Lower leg skin (tissue), 3 donors: Measurements from ENCODE around the gene FSTL1.

ENCODE experiments used
- POLR2A ChIP-seq, 2 donors: fragments of 450-650 bp; IDR thresholded peaks; one replicate each; pipeline ENCODE4 v1.6.1; 2016 to 2017; ENCODE audit warnings: antibody characterized with exemption in 2 of 2, mild to moderate bottlenecking in 1 of 2, moderate library complexity in 1 of 2
- TF ChIP-seq, protein P1 (sequence below), 3 donors: fragments of 450-650 bp; IDR thresholded peaks; one replicate each; pipeline ENCODE4 v1.5.1; 2016; ENCODE audit warnings: antibody characterized with exemption in 3 of 3, mild to moderate bottlenecking in 3 of 3, moderate library complexity in 2 of 3

DNA sequence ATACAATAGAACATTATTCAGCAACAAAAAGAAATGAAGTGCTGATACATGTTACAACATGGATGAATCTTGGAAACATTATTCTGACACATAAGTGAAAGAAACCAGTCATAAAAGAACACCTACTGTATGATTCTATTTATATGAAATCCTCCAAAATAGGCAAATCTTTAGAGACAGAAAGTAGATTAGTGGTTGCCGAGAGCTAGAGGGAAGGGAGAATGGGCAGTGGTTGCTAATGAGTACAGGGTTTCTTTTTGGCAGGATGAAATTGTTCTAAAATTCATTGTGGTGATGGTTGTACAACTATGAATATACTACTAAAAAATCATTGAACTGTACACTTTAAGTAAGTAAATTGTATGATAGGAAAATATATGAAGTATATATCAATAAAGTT is 95.3 kb downstream of the FSTL1 start:
- TF ChIP-seq, protein P1, sequence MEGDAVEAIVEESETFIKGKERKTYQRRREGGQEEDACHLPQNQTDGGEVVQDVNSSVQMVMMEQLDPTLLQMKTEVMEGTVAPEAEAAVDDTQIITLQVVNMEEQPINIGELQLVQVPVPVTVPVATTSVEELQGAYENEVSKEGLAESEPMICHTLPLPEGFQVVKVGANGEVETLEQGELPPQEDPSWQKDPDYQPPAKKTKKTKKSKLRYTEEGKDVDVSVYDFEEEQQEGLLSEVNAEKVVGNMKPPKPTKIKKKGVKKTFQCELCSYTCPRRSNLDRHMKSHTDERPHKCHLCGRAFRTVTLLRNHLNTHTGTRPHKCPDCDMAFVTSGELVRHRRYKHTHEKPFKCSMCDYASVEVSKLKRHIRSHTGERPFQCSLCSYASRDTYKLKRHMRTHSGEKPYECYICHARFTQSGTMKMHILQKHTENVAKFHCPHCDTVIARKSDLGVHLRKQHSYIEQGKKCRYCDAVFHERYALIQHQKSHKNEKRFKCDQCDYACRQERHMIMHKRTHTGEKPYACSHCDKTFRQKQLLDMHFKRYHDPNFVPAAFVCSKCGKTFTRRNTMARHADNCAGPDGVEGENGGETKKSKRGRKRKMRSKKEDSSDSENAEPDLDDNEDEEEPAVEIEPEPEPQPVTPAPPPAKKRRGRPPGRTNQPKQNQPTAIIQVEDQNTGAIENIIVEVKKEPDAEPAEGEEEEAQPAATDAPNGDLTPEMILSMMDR (IDR thresholded peaks at IDR 0.05) = no peak
- no peak for TF ChIP-seq POLR2A (IDR thresholded peaks at IDR 0.05)
